ENCODE results near the gene RREB1. TPM values are rescaled to one million over a fixed set of nuclear protein-coding genes. Genes with fewer than 3 reads are reported as not detected.

Gene RREB1
- total and polyA plus RNA-seq, 3 donors from 2014 or later, result 30.0 to 79.2 (median 75.0) TPM

- 86 to 90% methylated on average over 4 of the region's 4 CpGs for WGBS, 2 donors
Observed at GRCh38 chr6:7180751-7181150, 73.0 kb downstream of the RREB1 start.

GRCh38 chr6:7183707-7184106, 75.9 kb downstream of the RREB1 start:
- intact Hi-C loops (cut with DNase I; ENCODE audit: low total_unique reads), result no loop called here
- DNase-seq, result no peak
- H3K4me1 ChIP-seq, result no peaks in the 10 kb centered on the region
- H3K27ac ChIP-seq, result no peak overlapping the region
- TF ChIP-seq CTCF (IDR thresholded peaks at IDR 0.05), result no peak
- no peak for TF ChIP-seq POLR2A (IDR thresholded peaks at IDR 0.05)
- H3K27me3 ChIP-seq, result no peaks in the 10 kb centered on the region
- H3K4me3 ChIP-seq, result no peak overlapping the region
- no peaks in the 10 kb centered on the region for H3K9me3 ChIP-seq
- WGBS, 2 donors, result 66 to 67% methylated on average over 3 of the region's 3 CpGs
- H3K36me3 ChIP-seq (ENCODE audit: low read depth, missing control alignments), result no peaks in the 10 kb centered on the region

More at GRCh38 chr6:7180751-7181150, 73.0 kb downstream of the RREB1 start:
- Histone ChIP-seq H3K4me3 (no peak overlapping the region), H3K4me1 (peaks cover 5% of the 10 kb centered on the region), H3K36me3 (ENCODE audit: low read depth, missing control alignments) (no peaks in the 10 kb centered on the region), H3K27me3 (no peaks in the 10 kb centered on the region), H3K9me3 (no peaks in the 10 kb centered on the region), H3K27ac (no peak overlapping the region)
- no peak for DNase-seq
- intact Hi-C loops (cut with DNase I; ENCODE audit: low total_unique reads), result no loop called here
- TF ChIP-seq CTCF (IDR thresholded peaks at IDR 0.05) (no peak), POLR2A (IDR thresholded peaks at IDR 0.05) (no peak)

GRCh38 chr6:7184502-7184901, 76.7 kb downstream of the RREB1 start:
- WGBS, 2 donors, result 88 to 100% methylated on average over 1 of the region's 1 CpG
- no peak for TF ChIP-seq CTCF (IDR thresholded peaks at IDR 0.05)
- TF ChIP-seq POLR2A (IDR thresholded peaks at IDR 0.05), result no peak
- H3K36me3 ChIP-seq (ENCODE audit: low read depth, missing control alignments), result no peaks in the 10 kb centered on the region

GRCh38 chr6:7185561-7185960, 77.8 kb downstream of the RREB1 start:
- WGBS, 2 donors, result 92 to 95% methylated on average over 4 of the region's 4 CpGs
- Histone ChIP-seq H3K36me3 (ENCODE audit: low read depth, missing control alignments) (no peaks in the 10 kb centered on the region), H3K27ac (no peak overlapping the region), H3K4me3 (no peak overlapping the region), H3K9me3 (no peaks in the 10 kb centered on the region), H3K4me1 (no peaks in the 10 kb centered on the region), H3K27me3 (no peaks in the 10 kb centered on the region)
- DNase-seq, result no peak
- no peak for TF ChIP-seq CTCF (IDR thresholded peaks at IDR 0.05)
- TF ChIP-seq POLR2A (IDR thresholded peaks at IDR 0.05), result no peak
- intact Hi-C loops (cut with DNase I; ENCODE audit: low total_unique reads), result no loop called here

More at GRCh38 chr6:7184502-7184901, 76.7 kb downstream of the RREB1 start:
- H3K9me3 ChIP-seq, result no peaks in the 10 kb centered on the region
- H3K27me3 ChIP-seq, result no peaks in the 10 kb centered on the region
- DNase-seq, result no peak
- no peaks in the 10 kb centered on the region for H3K4me1 ChIP-seq
- H3K4me3 ChIP-seq, result no peak overlapping the region
- no peak overlapping the region for H3K27ac ChIP-seq
- intact Hi-C loops (cut with DNase I; ENCODE audit: low total_unique reads), result no loop called here

GRCh38 chr6:7188492-7188891, 80.7 kb downstream of the RREB1 start:
- Histone ChIP-seq H3K9me3 (no peaks in the 10 kb centered on the region), H3K4me3 (no peak overlapping the region), H3K4me1 (no peaks in the 10 kb centered on the region), H3K27ac (no peak overlapping the region), H3K27me3 (no peaks in the 10 kb centered on the region), H3K36me3 (ENCODE audit: low read depth, missing control alignments) (no peaks in the 10 kb centered on the region)
- intact Hi-C loops (cut with DNase I; ENCODE audit: low total_unique reads), result no loop called here
- no peak for DNase-seq
- WGBS, 2 donors, result 88 to 100% methylated on average over 5 of the region's 5 CpGs
- no peak for TF ChIP-seq CTCF (IDR thresholded peaks at IDR 0.05)
- no peak for TF ChIP-seq POLR2A (IDR thresholded peaks at IDR 0.05)

Data from testis (tissue), 3 donors.